ENCODE data around the gene TRAF4. TPM values are rescaled to one million over a fixed set of nuclear protein-coding genes. Genes with fewer than 3 reads are reported as not detected.
A peak's percentile ranks its signal among the peaks of the same experiment; 100 is the strongest.

Gene TRAF4
- polyA plus RNA-seq, 1 donor from 2014 or later, result 139 TPM

DNA sequence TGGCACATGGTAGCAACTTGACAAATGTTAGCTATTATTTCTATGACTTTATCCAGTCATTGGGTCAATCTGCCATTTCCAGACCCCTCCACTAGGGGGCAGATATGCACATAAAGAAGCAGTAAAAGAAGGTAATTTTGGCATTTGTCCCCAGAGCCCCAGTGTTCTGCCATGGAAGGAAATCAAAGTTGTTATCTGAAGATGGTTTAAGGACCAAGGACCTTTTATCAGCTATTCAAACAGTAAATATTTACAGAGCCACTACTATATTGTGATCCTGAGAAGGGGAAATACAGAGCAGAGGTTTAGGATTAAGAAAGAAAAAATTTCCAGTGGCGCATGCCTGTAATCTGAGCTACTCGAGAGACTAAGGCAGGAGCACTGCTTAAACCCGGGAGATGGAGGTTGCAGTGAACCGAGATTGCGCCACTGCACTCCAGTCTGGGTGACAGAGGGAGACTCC is 20.0 kb downstream of the TRAF4 start:
- TF ChIP-seq POLR2AphosphoS5 (IDR thresholded peaks at IDR 0.05) (no peak), TAF1 (IDR thresholded peaks at IDR 0.05; ENCODE audit: low read depth) (no peak), EP300 (conservative IDR thresholded peaks at IDR 0.05; ENCODE audit: poor library complexity, severe bottlenecking) (no peak), SMC3 (conservative IDR thresholded peaks at IDR 0.05; ENCODE audit: poor library complexity) (peak; percentile 86), EZH2 (IDR thresholded peaks at IDR 0.05; ENCODE audit: borderline replicate concordance, insufficient read depth, low read length, poor library complexity, severe bottlenecking) (no peak), MXI1 (conservative IDR thresholded peaks at IDR 0.05; ENCODE audit: poor library complexity, severe bottlenecking) (no peak), RAD21 (conservative IDR thresholded peaks at IDR 0.05) (peak; percentile 79)
- TF ChIP-seq, protein P1, sequence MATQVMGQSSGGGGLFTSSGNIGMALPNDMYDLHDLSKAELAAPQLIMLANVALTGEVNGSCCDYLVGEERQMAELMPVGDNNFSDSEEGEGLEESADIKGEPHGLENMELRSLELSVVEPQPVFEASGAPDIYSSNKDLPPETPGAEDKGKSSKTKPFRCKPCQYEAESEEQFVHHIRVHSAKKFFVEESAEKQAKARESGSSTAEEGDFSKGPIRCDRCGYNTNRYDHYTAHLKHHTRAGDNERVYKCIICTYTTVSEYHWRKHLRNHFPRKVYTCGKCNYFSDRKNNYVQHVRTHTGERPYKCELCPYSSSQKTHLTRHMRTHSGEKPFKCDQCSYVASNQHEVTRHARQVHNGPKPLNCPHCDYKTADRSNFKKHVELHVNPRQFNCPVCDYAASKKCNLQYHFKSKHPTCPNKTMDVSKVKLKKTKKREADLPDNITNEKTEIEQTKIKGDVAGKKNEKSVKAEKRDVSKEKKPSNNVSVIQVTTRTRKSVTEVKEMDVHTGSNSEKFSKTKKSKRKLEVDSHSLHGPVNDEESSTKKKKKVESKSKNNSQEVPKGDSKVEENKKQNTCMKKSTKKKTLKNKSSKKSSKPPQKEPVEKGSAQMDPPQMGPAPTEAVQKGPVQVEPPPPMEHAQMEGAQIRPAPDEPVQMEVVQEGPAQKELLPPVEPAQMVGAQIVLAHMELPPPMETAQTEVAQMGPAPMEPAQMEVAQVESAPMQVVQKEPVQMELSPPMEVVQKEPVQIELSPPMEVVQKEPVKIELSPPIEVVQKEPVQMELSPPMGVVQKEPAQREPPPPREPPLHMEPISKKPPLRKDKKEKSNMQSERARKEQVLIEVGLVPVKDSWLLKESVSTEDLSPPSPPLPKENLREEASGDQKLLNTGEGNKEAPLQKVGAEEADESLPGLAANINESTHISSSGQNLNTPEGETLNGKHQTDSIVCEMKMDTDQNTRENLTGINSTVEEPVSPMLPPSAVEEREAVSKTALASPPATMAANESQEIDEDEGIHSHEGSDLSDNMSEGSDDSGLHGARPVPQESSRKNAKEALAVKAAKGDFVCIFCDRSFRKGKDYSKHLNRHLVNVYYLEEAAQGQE (IDR thresholded peaks at IDR 0.05; ENCODE audit: borderline replicate concordance), result no peak
- TF ChIP-seq, protein P2, sequence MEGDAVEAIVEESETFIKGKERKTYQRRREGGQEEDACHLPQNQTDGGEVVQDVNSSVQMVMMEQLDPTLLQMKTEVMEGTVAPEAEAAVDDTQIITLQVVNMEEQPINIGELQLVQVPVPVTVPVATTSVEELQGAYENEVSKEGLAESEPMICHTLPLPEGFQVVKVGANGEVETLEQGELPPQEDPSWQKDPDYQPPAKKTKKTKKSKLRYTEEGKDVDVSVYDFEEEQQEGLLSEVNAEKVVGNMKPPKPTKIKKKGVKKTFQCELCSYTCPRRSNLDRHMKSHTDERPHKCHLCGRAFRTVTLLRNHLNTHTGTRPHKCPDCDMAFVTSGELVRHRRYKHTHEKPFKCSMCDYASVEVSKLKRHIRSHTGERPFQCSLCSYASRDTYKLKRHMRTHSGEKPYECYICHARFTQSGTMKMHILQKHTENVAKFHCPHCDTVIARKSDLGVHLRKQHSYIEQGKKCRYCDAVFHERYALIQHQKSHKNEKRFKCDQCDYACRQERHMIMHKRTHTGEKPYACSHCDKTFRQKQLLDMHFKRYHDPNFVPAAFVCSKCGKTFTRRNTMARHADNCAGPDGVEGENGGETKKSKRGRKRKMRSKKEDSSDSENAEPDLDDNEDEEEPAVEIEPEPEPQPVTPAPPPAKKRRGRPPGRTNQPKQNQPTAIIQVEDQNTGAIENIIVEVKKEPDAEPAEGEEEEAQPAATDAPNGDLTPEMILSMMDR (IDR thresholded peaks at IDR 0.05; ENCODE audit: poor library complexity, severe bottlenecking), result peak; percentile 90
- no peak overlapping the region for H3K4me3 ChIP-seq (ENCODE audit: low read length)
- no peak overlapping the region for H2AFZ ChIP-seq (ENCODE audit: low read depth, low read length)
- H3K36me3 ChIP-seq (ENCODE audit: insufficient read depth, low read length), result no peaks in the 10 kb centered on the region
- no peak overlapping the region for H3K27ac ChIP-seq (ENCODE audit: low read length)
- H3K9ac ChIP-seq (ENCODE audit: low read length), result no peak overlapping the region
- H3K4me2 ChIP-seq (ENCODE audit: low read length), result no peak overlapping the region
- H3K9me2 ChIP-seq (ENCODE audit: insufficient read depth, low read length), result no peaks in the 10 kb centered on the region
- H3K27me3 ChIP-seq (ENCODE audit: insufficient read depth, low read depth, low read length), result no peaks in the 10 kb centered on the region
- H3F3A ChIP-seq (ENCODE audit: insufficient read depth, low read length, poor library complexity, severe bottlenecking), result no peaks in the 10 kb centered on the region
- H4K20me1 ChIP-seq (ENCODE audit: insufficient read depth), result no peaks in the 10 kb centered on the region
- no peaks in the 10 kb centered on the region for H3K9me3 ChIP-seq (ENCODE audit: low read length)
- H3K79me2 ChIP-seq (replicated peaks; ENCODE audit: insufficient read depth, low read length), result no peaks in the 10 kb centered on the region

DNA sequence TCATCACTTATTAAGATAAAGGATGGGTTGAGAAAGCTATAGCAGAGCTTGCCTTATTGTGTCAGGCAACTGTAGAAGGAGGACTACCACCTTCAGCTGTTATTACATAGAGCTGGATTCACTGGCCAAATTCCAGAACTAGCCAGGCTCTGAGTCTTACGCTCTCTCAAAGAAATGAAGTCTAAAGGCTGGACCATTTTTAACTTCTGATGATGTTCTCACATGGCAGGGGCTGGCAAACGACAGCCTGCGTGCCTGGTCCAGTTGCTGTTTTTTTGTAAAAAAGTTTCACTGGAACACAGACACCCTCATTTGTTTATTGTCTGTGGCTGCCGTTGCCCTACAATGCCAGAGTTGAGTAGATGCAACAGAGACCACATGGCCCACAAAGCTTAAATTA is 21.2 kb downstream of the TRAF4 start:
- no peaks in the 10 kb centered on the region for H3F3A ChIP-seq (ENCODE audit: insufficient read depth, low read length, poor library complexity, severe bottlenecking)
- TF ChIP-seq, protein P2 (IDR thresholded peaks at IDR 0.05; ENCODE audit: poor library complexity, severe bottlenecking), result no peak
- TF ChIP-seq MXI1 (conservative IDR thresholded peaks at IDR 0.05; ENCODE audit: poor library complexity, severe bottlenecking) (no peak), EP300 (conservative IDR thresholded peaks at IDR 0.05; ENCODE audit: poor library complexity, severe bottlenecking) (no peak), POLR2AphosphoS5 (IDR thresholded peaks at IDR 0.05) (no peak), SMC3 (conservative IDR thresholded peaks at IDR 0.05; ENCODE audit: poor library complexity) (no peak)
- no peaks in the 10 kb centered on the region for H4K20me1 ChIP-seq (ENCODE audit: insufficient read depth)
- H2AFZ ChIP-seq (ENCODE audit: low read depth, low read length), result no peak overlapping the region
- H3K9ac ChIP-seq (ENCODE audit: low read length), result no peak overlapping the region
- H3K9me2 ChIP-seq (ENCODE audit: insufficient read depth, low read length), result no peaks in the 10 kb centered on the region
- H3K4me3 ChIP-seq (ENCODE audit: low read length), result no peak overlapping the region
- no peaks in the 10 kb centered on the region for H3K36me3 ChIP-seq (ENCODE audit: insufficient read depth, low read length)
- no peak overlapping the region for H3K27ac ChIP-seq (ENCODE audit: low read length)
- no peaks in the 10 kb centered on the region for H3K27me3 ChIP-seq (ENCODE audit: insufficient read depth, low read depth, low read length)
- no peaks in the 10 kb centered on the region for H3K79me2 ChIP-seq (replicated peaks; ENCODE audit: insufficient read depth, low read length)
- H3K4me2 ChIP-seq (ENCODE audit: low read length), result no peak overlapping the region
- H3K9me3 ChIP-seq (ENCODE audit: low read length), result no peaks in the 10 kb centered on the region

Data from neural cell (in vitro differentiated cells).